Measurements from ENCODE around the gene SPINK4.

DNA sequence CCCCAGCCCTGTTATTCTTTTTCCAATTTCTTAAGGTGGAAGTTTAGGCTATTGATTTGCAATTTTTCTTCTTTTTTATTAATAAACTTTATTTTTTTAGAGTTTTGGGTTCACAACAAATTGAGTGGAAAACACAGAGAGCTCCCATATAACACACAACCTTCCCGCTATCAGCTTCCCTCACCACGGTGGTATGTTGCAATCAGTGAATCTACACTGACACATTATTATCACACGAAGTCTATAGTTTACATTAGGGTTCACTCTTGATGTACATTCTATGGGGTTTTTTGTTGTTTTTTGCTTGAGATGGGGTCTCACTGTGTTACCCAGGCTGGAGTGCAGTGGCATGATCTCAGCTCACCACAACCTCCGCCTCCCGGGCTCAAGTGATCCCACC lies 45.5 kb downstream of the SPINK4 start:
- TF ChIP-seq, protein P1, sequence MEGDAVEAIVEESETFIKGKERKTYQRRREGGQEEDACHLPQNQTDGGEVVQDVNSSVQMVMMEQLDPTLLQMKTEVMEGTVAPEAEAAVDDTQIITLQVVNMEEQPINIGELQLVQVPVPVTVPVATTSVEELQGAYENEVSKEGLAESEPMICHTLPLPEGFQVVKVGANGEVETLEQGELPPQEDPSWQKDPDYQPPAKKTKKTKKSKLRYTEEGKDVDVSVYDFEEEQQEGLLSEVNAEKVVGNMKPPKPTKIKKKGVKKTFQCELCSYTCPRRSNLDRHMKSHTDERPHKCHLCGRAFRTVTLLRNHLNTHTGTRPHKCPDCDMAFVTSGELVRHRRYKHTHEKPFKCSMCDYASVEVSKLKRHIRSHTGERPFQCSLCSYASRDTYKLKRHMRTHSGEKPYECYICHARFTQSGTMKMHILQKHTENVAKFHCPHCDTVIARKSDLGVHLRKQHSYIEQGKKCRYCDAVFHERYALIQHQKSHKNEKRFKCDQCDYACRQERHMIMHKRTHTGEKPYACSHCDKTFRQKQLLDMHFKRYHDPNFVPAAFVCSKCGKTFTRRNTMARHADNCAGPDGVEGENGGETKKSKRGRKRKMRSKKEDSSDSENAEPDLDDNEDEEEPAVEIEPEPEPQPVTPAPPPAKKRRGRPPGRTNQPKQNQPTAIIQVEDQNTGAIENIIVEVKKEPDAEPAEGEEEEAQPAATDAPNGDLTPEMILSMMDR (IDR thresholded peaks at IDR 0.05), result no peak
- no peak for TF ChIP-seq POLR2A (IDR thresholded peaks at IDR 0.05)
